HG03196 (cell line): ENCODE measurements around the gene SRMS.

ENCODE experiments used
- ATAC-seq: cut with Tn5 transposase; IDR thresholded peaks from one replicate; pipeline ENCODE4 v1.9.1; 2021; ENCODE audit not compliant: unreplicated experiment

SRMS gene

GRCh38 chr20:63492518-63492917, 55.0 kb downstream of the SRMS start:
- ATAC-seq: no peak

- ATAC-seq: no peak
Observed at GRCh38 chr20:63491635-63492230, 55.8 kb downstream of the SRMS start.

- ATAC-seq: no peak
Observed at GRCh38 chr20:63491078-63491477, 56.5 kb downstream of the SRMS start.
